GM12878 (cell line): Measurements from ENCODE around the gene PHAF1. TPM values are rescaled to one million over a fixed set of nuclear protein-coding genes. Genes with fewer than 3 reads are reported as not detected.

Source experiments
- ATF3 ChIP-seq: IDR thresholded peaks from 2 replicates; pipeline ENCODE4 v1.6.1; 2011; ENCODE audit warnings: low read depth, mild to moderate bottlenecking, low read length, moderate library complexity, borderline replicate concordance; ENCODE audit errors: extremely low read depth
- BMI1 ChIP-seq: fragments of 450-650 bp; IDR thresholded peaks from 2 replicates; pipeline ENCODE4 v1.6.1; 2016; ENCODE audit warnings: mild to moderate bottlenecking, moderate library complexity, borderline replicate concordance
- CHD2 ChIP-seq: IDR thresholded peaks from 2 replicates; pipeline ENCODE4 v1.6.1; 2011; ENCODE audit warnings: low read depth, low read length, improper control_type of control experiment, borderline replicate concordance
- CREM ChIP-seq: IDR thresholded peaks from 2 replicates; pipeline ENCODE4 v1.6.1; 2014; ENCODE audit warnings: antibody characterized with exemption, low read depth
- FOS ChIP-seq: IDR thresholded peaks from 3 replicates; pipeline ENCODE4 v1.6.1; 2011; ENCODE audit warnings: borderline replicate concordance; ENCODE audit not compliant: insufficient read length; ENCODE audit errors: extremely low read depth
- HCFC1 ChIP-seq: fragments of 150-350 bp; IDR thresholded peaks from 2 replicates; pipeline ENCODE4 v1.6.1; 2014; ENCODE audit warnings: low read length
- HDAC2 ChIP-seq: fragments of 200-600 bp; sonication (generic); IDR thresholded peaks from 2 replicates; pipeline ENCODE4 v1.6.1; 2017
- IKZF1 ChIP-seq: fragments of 450-650 bp; conservative IDR thresholded peaks from 2 replicates; pipeline ENCODE4 v1.6.1; 2017; ENCODE audit warnings: antibody characterized with exemption, mild to moderate bottlenecking
- KDM1A ChIP-seq: fragments of 200-600 bp; sonication (generic); IDR thresholded peaks from 2 replicates; pipeline ENCODE4 v1.6.1; 2016; ENCODE audit warnings: borderline replicate concordance
- NFXL1 ChIP-seq: fragments of 450-650 bp; IDR thresholded peaks from 2 replicates; pipeline ENCODE4 v1.6.1; 2017; ENCODE audit warnings: antibody characterized with exemption, mild to moderate bottlenecking, borderline replicate concordance
- NFYA ChIP-seq: IDR thresholded peaks from 2 replicates; pipeline ENCODE4 v1.6.1; 2011; ENCODE audit warnings: low read depth, mild to moderate bottlenecking, low read length, improper control_type of control experiment, borderline replicate concordance
- PML ChIP-seq: IDR thresholded peaks from 2 replicates; pipeline ENCODE4 v1.6.1; 2012; ENCODE audit warnings: low read length, inconsistent platforms
- PRDM15 ChIP-seq: fragments of 450-650 bp; formaldehyde crosslinking; IDR thresholded peaks from 2 replicates; pipeline ENCODE4 v1.4.0; 2020; ENCODE audit warnings: mild to moderate bottlenecking, moderate library complexity
- RAD51 ChIP-seq: fragments of 450-650 bp; IDR thresholded peaks from 2 replicates; pipeline ENCODE4 v1.6.1; 2016; ENCODE audit warnings: moderate library complexity, mild to moderate bottlenecking, inconsistent platforms
- SMAD5 ChIP-seq: IDR thresholded peaks from 2 replicates; pipeline ENCODE4 v1.6.1; 2016; ENCODE audit warnings: antibody characterized with exemption, low read depth
- SMARCA5 ChIP-seq: fragments of 450-650 bp; IDR thresholded peaks from 2 replicates; pipeline ENCODE4 v1.6.1; 2017; ENCODE audit warnings: mild to moderate bottlenecking
- SPI1 ChIP-seq: IDR thresholded peaks from 2 replicates; pipeline ENCODE4 v1.6.1; 2011; ENCODE audit warnings: low read depth, mild to moderate bottlenecking, low read length, moderate library complexity, borderline replicate concordance; ENCODE audit not compliant: insufficient read depth
- TCF3 ChIP-seq: IDR thresholded peaks from 2 replicates; pipeline ENCODE4 v1.6.1; 2012; ENCODE audit warnings: low read depth, mild to moderate bottlenecking, low read length, borderline replicate concordance; ENCODE audit not compliant: insufficient read depth
- ZNF217 ChIP-seq: fragments of 450-650 bp; IDR thresholded peaks from 2 replicates; pipeline ENCODE4 v1.6.1; 2017; ENCODE audit warnings: antibody characterized with exemption, mild to moderate bottlenecking
- polyA plus RNA-seq, 11 experiments: library from polyadenylated mRNA; depleted of rRNA in 4 of 11; unstranded in 6 of 11; stranded (reverse) in 5 of 11; fragments of >200 nt; fragmentation: Nextera tagmentation in 4 of 11; fragmentation: Illumina TruSeq in 1 of 11; extraction: Ambion mirVana in 4 of 11; extraction: Trizol in 1 of 11; gene quantifications; 1 replicate in 1 of 11; 2 replicates in 10 of 11; pipeline versions ENCODE4 v1.2.1 to v1.2.3, GENCODE V29; 2011 to 2016; ENCODE audit warnings: inconsistent platforms in 2 of 11, missing spikeins in 2 of 11, low read depth in 1 of 11
- total RNA-seq, 4 experiments: library from RNA; depleted of rRNA in 3 of 4; stranded (reverse); fragments of >200 nt in 3 of 4; fragmentation: Illumina TruSeq in 1 of 4; extraction: Trizol in 1 of 4; gene quantifications; 2 replicates each; pipeline versions ENCODE4 v1.2.1 to v1.2.3, GENCODE V29; 2013 to 2021
- TF ChIP-seq, protein P1 (sequence below): fragments of 450-650 bp; IDR thresholded peaks from 2 replicates; pipeline ENCODE4 v1.6.1; 2017; ENCODE audit warnings: low read depth, mild to moderate bottlenecking, moderate library complexity
- TF ChIP-seq, protein P2 (sequence below): fragments of 450-650 bp; IDR thresholded peaks from 2 replicates; pipeline ENCODE4 v1.6.1; 2017; ENCODE audit warnings: borderline replicate concordance
- TF ChIP-seq, protein P3 (sequence below): fragments of 450-650 bp; IDR thresholded peaks from 2 replicates; pipeline ENCODE4 v1.6.1; 2014; ENCODE audit warnings: mild to moderate bottlenecking

Gene PHAF1
- total and polyA plus RNA-seq, 10 of the 15 experiments (the other 5 are each of a cell fraction or from before 2014, with no cell fraction given) = 4.5 to 20.9 (median 14.9) TPM

DNA sequence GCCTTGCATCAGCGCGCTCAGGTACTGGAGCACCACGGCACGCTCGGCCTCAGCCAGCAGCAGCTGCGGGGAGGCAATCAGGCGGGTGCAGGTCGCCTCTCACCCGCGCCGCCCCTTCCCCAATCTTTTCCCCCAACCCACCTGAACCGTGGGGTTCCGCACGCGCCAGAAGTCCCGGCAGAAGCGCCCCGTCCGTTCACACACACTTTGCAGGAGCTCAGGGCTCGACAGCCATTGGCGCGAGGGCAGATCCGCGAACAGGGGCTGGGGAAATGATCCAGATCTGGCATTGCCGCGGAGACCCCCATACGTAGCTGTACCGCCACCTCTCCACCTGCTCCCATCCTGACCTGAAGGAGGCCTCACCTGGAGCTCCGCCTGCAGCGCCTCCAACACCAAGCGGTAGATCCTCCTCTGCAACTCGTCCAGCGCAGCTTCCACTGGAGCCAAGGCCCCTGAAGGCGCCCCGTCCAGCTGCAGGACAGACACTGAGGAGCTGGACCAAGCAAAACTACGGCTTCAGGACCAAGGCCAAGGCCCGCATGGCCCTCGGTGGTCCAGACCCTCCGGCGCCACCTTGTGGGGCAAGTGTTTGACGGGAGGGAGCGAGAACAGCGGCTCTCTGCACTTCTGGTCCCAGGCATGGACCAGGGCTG is 75.4 kb downstream of the PHAF1 start (continued):
- TF ChIP-seq, protein P1, sequence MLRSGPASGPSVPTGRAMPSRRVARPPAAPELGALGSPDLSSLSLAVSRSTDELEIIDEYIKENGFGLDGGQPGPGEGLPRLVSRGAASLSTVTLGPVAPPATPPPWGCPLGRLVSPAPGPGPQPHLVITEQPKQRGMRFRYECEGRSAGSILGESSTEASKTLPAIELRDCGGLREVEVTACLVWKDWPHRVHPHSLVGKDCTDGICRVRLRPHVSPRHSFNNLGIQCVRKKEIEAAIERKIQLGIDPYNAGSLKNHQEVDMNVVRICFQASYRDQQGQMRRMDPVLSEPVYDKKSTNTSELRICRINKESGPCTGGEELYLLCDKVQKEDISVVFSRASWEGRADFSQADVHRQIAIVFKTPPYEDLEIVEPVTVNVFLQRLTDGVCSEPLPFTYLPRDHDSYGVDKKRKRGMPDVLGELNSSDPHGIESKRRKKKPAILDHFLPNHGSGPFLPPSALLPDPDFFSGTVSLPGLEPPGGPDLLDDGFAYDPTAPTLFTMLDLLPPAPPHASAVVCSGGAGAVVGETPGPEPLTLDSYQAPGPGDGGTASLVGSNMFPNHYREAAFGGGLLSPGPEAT = no peak
- TF ChIP-seq, protein P2, sequence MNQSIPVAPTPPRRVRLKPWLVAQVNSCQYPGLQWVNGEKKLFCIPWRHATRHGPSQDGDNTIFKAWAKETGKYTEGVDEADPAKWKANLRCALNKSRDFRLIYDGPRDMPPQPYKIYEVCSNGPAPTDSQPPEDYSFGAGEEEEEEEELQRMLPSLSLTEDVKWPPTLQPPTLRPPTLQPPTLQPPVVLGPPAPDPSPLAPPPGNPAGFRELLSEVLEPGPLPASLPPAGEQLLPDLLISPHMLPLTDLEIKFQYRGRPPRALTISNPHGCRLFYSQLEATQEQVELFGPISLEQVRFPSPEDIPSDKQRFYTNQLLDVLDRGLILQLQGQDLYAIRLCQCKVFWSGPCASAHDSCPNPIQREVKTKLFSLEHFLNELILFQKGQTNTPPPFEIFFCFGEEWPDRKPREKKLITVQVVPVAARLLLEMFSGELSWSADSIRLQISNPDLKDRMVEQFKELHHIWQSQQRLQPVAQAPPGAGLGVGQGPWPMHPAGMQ = no peak
- TF ChIP-seq, protein P3, sequence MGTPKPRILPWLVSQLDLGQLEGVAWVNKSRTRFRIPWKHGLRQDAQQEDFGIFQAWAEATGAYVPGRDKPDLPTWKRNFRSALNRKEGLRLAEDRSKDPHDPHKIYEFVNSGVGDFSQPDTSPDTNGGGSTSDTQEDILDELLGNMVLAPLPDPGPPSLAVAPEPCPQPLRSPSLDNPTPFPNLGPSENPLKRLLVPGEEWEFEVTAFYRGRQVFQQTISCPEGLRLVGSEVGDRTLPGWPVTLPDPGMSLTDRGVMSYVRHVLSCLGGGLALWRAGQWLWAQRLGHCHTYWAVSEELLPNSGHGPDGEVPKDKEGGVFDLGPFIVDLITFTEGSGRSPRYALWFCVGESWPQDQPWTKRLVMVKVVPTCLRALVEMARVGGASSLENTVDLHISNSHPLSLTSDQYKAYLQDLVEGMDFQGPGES = no peak
- no peak for TF ChIP-seq SPI1
- TF ChIP-seq CHD2 = 0 out of 2 replicates have a peak, but pooled peaks have one; percentile 21
- no peak for TF ChIP-seq NFXL1
- TF ChIP-seq BMI1 = no peak
- TF ChIP-seq CREM = no peak
- no peak for TF ChIP-seq FOS
- TF ChIP-seq ZNF217 = no peak
- no peak; the same call in 1 of the 2 replicates for TF ChIP-seq SMARCA5
- no peak for TF ChIP-seq NFYA
- TF ChIP-seq HCFC1 = no peak; the same call in 1 of the 2 replicates
- TF ChIP-seq IKZF1 = 0 out of 2 replicates have a peak, but pooled peaks have one; percentile 29
- TF ChIP-seq PRDM15 = no peak
- TF ChIP-seq RAD51 = no peak
- no peak for TF ChIP-seq PML
- no peak for TF ChIP-seq HDAC2
- no peak for TF ChIP-seq ATF3
- TF ChIP-seq TCF3 = no peak
- no peak for TF ChIP-seq SMAD5
- no peak for TF ChIP-seq KDM1A
